Stimulated activated CD8-positive, alpha-beta memory T cell treated with anti-CD3 and anti-CD28 coated beads, Interleukin-15, amount 100 ng/mL, for 24 hours (primary cell): Measurements from ENCODE around the gene NKD1.

Experiments
- DNase-seq: peaks from one replicate; pipeline ENCODE4 v3.0.0-alpha.2; 2020; ENCODE audit warnings: low read depth

The NKD1 gene

GRCh38 chr16:50613281-50613963 lies 65.2 kb downstream of the NKD1 start:
- DNase-seq: no peak

GRCh38 chr16:50613964-50614474 lies 65.8 kb downstream of the NKD1 start:
- no peak for DNase-seq

DNA sequence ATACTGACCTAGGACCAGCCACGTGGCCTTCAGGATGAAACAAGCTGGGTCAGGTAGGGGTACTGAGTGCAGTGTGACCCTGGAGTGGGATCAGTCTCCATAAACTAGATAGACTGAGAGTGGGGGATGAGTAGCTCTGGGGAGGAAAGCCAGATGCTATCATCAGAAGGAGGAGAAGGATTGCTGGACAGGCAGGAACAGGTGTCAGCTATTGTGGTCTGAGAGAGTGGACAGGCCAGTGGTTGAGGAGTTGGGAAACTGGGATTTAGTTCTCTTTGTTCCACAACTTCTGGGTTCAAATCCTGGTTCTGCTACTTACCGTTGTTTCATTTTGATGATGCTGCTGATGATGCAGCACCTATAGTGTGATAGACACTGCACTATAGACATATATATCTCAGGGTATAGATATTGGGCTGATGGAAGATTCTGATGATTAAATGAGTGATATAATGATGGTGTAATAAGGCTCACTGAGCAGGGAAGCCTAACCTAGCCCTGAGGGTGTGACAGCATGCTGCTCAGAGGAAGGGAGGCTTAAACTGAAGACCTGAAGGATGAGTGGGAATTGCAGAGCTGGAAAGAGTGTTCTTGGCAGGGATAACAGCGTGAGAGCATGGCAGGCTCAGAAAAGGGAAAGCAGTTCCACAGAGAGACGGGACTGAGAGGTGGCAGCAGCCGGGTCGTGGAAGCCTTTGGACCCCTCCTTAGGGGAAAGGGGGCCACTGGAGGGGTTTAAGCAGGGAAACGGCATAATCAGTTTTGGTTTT lies 66.9 kb downstream of the NKD1 start:
- no peak for DNase-seq

GRCh38 chr16:50615891-50616290 lies 67.7 kb downstream of the NKD1 start:
- no peak for DNase-seq

- DNase-seq: no peak
These were observed 68.2 kb downstream of the NKD1 start for GRCh38 chr16:50616386-50616785.

DNA sequence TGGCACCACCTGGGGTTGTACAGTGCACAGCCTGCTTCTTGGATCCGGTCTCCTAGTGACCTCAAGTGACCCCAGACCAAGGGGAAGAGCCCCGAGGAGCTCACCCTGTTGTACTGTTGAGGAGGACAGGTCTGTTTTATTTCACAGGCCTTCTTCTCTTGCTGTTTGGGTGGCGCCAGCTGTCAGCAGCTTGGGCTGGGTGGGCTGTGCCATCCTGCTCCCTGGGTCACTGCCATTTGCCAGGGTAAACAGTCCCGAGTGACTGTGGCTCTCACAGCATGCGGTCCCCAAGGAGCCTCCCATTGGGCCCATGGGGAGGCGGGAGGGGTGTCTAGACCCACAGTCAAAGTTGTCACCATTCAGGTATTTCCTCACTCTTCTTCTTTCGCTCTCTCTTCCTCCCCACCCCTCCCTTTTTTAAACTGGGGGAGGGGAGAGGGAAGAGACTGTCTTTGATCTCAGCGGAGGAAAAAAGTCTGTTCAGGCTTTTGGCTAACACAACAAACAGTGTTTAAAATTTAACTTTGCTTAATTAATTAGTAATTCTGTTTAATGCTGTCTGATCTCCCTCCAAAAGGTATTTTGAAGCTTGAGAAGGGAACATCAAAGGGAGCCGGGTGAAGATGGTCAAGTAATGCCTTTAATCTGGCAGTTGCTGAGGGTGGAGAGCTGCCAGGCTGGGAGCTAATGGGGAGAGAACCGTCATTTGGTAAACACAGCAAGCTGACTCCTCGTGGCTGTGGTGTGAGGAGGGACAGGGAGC lies 68.9 kb downstream of the NKD1 start:
- no peak for DNase-seq

DNA sequence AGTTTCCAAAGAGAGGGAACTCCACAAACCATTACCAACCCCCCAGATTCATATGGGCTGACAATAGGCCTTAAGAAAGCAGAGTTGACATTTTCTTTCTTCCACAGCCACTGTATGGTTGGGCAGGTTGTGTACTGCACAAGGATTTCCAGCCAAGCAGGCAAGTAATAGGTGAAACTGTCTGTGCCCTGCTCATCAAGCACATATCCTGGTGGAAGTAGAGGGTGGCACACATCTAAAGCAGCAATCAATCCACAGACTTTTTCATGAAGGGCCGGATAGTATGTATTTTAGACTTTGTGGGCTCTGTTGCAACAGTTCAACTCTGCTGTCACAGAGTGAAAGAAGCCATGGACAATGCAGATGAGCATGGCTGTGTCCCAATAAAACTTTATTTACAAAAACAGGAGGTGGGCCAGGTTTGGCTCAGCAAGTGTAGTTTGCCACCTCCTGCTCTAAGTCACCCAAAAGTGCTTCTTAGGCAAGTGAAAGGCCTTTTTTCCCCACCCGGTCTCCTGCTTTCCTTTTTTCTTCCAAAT lies 69.5 kb downstream of the NKD1 start:
- DNase-seq: no peak

DNA sequence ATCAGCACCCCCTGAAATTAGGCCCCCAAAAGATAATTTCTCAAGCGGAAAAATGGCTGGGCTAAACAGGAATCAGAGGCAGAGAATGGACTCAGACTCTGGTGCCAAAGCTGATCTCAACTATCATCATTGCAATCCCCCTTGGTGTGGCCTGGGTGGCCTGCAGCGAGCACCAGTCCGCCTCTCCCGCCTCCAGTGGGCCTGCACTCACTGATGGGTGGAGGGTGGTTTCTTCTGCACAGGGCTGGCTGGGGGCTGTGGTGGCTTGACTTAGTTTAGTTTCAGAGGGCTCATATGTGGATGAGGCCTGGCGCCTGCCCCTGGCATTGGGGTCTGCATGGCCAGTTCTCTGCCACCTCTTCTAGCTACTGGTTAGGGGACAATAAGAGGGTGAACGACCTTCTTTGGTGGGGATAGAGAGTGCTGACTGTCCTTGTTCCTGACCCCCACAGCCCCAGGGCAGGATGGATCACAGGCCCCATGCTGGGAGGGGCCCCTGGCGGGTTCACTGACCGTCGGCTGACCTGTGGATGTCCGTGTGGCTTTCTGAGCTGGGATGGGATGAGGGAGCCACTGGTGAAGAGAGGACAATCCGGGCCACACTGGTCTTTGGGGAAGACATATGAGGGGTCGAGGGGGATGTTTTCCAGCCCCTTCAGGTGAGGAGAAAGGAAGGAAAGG lies 70.2 kb downstream of the NKD1 start:
- DNase-seq: no peak

DNA sequence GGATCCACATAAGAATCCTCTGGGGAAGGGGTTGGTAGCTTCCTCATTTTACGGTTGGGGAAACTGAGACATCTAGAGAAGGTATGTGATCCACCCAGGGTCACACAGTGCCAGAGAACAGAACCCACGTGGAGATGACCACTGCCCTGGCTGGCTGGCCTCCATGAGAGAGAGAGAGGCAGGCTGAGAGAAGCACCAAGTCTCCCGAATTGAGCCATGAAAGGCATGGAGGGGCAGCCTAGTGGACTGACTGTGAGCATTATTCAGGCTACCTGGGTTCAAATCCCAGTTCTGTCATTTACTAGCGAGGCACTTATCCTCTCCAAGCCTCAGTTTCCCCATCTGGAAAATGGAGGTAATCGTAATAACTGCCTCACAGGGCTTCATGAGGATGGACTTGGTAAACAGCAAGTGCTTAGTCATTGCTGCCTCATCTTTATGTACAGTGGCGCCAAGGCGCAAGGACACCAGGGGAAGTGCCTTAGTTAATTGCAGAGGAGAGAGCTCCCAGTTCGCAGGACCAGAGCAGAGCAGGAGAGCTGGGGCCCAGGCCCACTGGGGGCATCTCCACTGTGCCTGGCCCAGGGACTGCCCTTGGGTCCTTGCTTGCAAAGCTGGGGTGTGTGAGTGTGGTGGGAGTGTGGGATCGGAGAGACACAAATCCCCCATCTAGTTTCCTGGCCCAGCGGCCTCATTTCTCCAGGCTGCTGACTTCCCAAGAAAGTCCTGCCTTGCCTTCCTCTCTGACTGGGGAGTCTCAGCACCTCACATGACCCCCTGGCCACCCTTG lies 71.7 kb downstream of the NKD1 start:
- no peak for DNase-seq

GRCh38 chr16:50620646-50621451 lies 72.7 kb downstream of the NKD1 start:
- no peak for DNase-seq

DNA sequence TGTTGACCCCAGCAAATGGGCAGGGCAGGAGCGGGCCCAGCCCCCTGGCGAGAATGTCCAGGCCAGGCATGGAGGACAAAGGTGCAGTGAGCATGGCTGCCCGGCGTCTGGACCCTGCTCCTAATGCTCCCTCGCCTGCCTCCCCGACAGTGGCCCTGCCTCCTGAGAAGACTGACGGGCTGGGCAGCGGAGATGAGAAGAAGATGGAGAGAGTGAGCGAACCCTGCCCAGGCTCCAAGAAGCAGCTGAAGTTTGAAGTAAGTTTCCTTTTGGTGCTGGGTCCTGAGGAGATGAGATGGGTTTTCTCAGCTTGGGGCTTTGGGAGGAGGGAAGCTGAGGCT lies 73.2 kb downstream of the NKD1 start:
- no peak for DNase-seq

- DNase-seq: no peak
These were observed 73.8 kb downstream of the NKD1 start for GRCh38 chr16:50622029-50622428.

- no peak for DNase-seq
These were observed 74.6 kb downstream of the NKD1 start for GRCh38 chr16:50622643-50623369.

DNA sequence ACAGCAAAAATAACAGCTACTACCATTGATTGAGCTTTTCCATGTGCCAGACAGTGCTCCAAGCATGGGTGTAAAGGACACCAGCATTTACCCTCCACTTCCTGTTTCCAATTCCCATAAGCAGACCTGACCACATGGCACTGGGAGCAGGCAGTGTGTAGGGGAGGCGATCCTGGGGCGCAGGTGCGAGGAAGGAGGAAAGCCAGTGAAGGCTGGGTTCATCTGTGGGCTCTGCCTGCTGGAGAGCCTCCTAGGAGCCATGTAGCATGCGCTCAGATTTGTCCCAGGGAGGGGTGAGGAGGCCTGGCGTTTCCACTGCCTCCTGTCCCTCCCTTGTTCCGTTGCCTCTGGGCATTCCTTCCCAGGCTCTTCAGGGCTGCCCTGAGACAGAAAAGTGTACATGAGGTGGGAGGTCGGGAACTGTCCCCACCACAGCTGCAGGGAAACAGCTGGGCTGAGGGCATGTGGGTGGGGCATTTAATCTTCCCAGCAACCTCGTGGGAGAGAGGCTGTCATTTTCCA lies 76.3 kb downstream of the NKD1 start:
- no peak for DNase-seq

DNA sequence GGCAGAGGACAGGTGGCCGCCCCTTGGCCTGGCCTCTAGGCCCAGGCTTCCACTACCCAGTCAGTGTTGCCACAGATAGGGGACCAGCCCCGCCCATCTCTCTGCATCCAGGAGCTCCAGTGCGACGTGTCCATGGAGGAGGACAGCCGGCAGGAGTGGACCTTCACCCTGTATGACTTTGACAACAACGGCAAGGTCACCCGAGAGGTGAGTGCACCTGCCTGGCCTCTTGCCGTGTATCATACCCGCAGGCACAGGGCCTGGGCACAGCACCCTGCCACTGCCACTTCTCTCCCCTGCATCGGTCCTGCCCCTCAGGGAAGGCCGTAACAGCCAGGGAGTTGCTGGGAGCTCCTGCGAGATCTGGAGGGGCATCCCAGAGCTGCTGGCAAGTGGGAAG lies 77.2 kb downstream of the NKD1 start:
- DNase-seq: no peak

GRCh38 chr16:50626868-50627267 lies 78.7 kb downstream of the NKD1 start:
- no peak for DNase-seq

- no peak for DNase-seq
These were observed 79.2 kb downstream of the NKD1 start for GRCh38 chr16:50627419-50627818.

DNA sequence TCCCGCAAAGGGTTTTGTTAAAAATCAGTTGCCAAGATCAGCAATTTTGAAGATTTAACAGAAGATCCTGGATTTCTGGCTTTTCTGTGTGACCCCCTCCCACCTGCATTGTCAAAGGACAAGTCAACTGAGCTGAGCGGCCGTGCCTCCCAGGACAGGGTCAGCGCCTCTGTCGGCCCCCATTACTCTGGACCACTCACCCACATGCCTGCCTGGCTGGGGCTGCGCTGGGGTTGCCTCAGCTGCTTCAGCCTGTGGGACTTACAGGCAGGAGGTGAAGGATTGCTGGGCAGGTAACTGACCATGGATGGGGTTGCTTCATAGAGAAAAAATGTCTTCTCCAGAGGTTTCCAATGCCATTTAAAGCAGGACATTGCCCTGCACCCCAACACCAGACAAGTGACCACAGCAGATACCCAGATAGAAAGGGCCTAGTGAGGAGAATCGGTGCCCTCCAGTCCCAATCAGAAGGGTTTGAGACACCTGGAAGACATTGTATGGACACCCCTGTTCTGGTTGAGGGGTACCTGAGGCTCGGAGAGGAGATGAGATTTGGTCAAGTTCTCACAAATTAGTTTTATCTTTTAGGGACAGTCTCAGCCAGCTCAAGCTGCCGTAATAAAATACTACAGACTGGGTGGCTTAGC lies 80.1 kb downstream of the NKD1 start:
- DNase-seq: no peak

DNA sequence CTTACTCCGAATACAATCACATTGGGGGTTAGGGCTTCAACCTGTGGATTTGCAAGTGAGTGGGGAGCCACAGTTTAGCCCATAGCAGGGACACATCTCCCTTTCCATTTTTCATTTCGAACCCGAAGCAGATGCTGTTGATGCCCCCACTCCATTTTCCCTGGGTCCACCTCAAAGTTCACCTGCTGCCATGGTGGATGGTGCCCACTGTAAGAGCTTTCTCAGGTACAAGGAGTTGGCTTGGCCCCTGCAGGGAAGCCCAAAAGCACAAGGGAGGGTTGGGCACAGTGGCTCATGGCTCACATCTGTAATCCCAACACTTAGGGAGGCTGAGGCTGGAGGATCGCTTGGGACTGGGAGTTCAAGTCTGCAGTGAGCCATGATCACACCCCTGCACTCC lies 81.1 kb downstream of the NKD1 start:
- no peak for DNase-seq
